ENCODE data around the gene TREM1. TPM values are rescaled to one million over a fixed set of nuclear protein-coding genes. Genes with fewer than 3 reads are reported as not detected.

The TREM1 gene
- total RNA-seq, 1 donor from 2014 or later, result 0.98 TPM

- H3K9me3 ChIP-seq, result no peaks in the 10 kb centered on the region
- no peaks in the 10 kb centered on the region for H3K27me3 ChIP-seq
- H3K27ac ChIP-seq, result no peak overlapping the region
- DNase-seq (ENCODE audit: extremely low spot score in 2 of 2), result no peak
- TF ChIP-seq POLR2A (IDR thresholded peaks at IDR 0.05), result no peak
- no peak for TF ChIP-seq POLR2AphosphoS5 (IDR thresholded peaks at IDR 0.05; ENCODE audit: insufficient read depth in 1 of 2, low read depth in 1 of 2)
- TF ChIP-seq CTCF (IDR thresholded peaks at IDR 0.05), result no peak
- intact Hi-C loops (cut with DNase I), result no loop called here
- no peaks in the 10 kb centered on the region for H3K4me1 ChIP-seq
- no peak overlapping the region for H3K4me3 ChIP-seq
- no peaks in the 10 kb centered on the region for H3K36me3 ChIP-seq
Measured at GRCh38 chr6:41272591-41273240, 13.8 kb downstream of the TREM1 start.

DNA sequence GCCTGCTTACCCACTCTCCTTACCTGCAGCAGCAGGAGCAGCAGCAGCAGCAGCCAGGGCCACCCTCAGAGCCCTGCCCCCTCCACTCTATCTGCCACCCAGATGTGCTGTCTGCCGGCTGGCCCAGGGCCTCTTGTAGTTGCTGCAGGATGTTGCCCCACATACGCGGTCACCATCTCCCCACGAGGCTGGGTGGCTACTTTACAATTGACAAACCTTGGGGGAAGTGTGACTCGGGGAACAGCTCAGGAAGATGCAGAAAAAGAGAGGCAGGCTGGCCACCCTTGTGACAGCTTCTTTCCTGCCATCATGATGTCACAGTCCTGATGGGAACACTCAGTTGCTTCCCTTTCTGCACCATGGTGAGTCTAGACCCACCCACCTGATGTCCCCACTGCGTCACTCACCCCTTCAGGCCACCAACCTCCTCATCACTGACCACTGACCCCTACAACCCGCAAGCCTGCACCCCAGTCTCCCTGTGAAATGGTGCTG, 14.5 kb downstream of the TREM1 start:
- no peaks in the 10 kb centered on the region for H3K9me3 ChIP-seq
- no peaks in the 10 kb centered on the region for H3K27me3 ChIP-seq
- intact Hi-C loops (cut with DNase I), result no loop called here
- no peaks in the 10 kb centered on the region for H3K4me1 ChIP-seq
- H3K4me3 ChIP-seq, result no peak overlapping the region
- no peaks in the 10 kb centered on the region for H3K36me3 ChIP-seq
- peak in 1 of 2 donors; percentile 12 for TF ChIP-seq POLR2AphosphoS5 (IDR thresholded peaks at IDR 0.05; ENCODE audit: insufficient read depth in 1 of 2, low read depth in 1 of 2)
- no peak for TF ChIP-seq POLR2A (IDR thresholded peaks at IDR 0.05)
- H3K27ac ChIP-seq, result no peak overlapping the region
- DNase-seq (ENCODE audit: extremely low spot score in 2 of 2), result no peak

- peak in 1 of 2 donors; percentile 67 for DNase-seq (ENCODE audit: extremely low spot score in 2 of 2)
- Histone ChIP-seq H3K27me3 (no peaks in the 10 kb centered on the region), H3K36me3 (no peaks in the 10 kb centered on the region), H3K27ac (no peak overlapping the region), H3K9me3 (no peaks in the 10 kb centered on the region), H3K4me1 (no peaks in the 10 kb centered on the region), H3K4me3 (no peak overlapping the region)
- intact Hi-C loops (cut with DNase I), result no loop called here
- TF ChIP-seq POLR2A (IDR thresholded peaks at IDR 0.05), result no peak
- TF ChIP-seq CTCF (IDR thresholded peaks at IDR 0.05), result no peak
- no peak for TF ChIP-seq POLR2AphosphoS5 (IDR thresholded peaks at IDR 0.05; ENCODE audit: insufficient read depth in 1 of 2, low read depth in 1 of 2)
Measured at GRCh38 chr6:41269716-41270115, 16.8 kb downstream of the TREM1 start.

- TF ChIP-seq POLR2AphosphoS5 (IDR thresholded peaks at IDR 0.05; ENCODE audit: insufficient read depth in 1 of 2, low read depth in 1 of 2) (no peak), CTCF (IDR thresholded peaks at IDR 0.05) (no peak), POLR2A (IDR thresholded peaks at IDR 0.05) (no peak)
- Histone ChIP-seq H3K9me3 (no peaks in the 10 kb centered on the region), H3K27me3 (no peaks in the 10 kb centered on the region), H3K4me3 (no peak overlapping the region), H3K36me3 (no peaks in the 10 kb centered on the region), H3K4me1 (no peaks in the 10 kb centered on the region), H3K27ac (no peak overlapping the region)
- no peak for DNase-seq (ENCODE audit: extremely low spot score in 2 of 2)
- intact Hi-C loops (cut with DNase I), result no loop called here
Measured at GRCh38 chr6:41269166-41269565, 17.3 kb downstream of the TREM1 start.

DNA sequence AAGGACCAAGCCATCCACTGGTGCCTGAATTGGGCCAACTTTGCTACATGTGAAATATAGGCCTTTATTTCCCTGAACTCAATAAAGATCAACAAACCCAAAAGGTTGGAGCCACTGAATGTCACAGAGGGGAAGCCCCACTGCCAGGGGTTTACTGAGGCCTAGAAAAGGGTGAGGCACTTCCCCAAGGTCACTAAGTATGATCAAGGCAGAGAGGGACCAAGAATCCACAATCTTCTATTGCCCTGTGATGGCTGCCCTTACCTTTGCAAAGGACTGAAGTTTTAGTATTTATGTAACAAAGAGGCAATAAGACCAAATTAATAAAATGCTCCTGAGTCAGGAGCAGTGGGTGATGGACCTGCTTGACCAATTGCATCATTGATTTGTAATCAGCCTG, 18.0 kb downstream of the TREM1 start:
- intact Hi-C loops (cut with DNase I), result no loop called here
- no peak for DNase-seq (ENCODE audit: extremely low spot score in 2 of 2)

More for the DNA sequence above, 18.0 kb downstream of the TREM1 start:
- no peak overlapping the region for H3K27ac ChIP-seq
- H3K4me3 ChIP-seq, result no peak overlapping the region
- H3K9me3 ChIP-seq, result no peaks in the 10 kb centered on the region
- H3K36me3 ChIP-seq, result no peaks in the 10 kb centered on the region
- no peaks in the 10 kb centered on the region for H3K27me3 ChIP-seq
- no peaks in the 10 kb centered on the region for H3K4me1 ChIP-seq
- no peak for TF ChIP-seq CTCF (IDR thresholded peaks at IDR 0.05)
- TF ChIP-seq POLR2AphosphoS5 (IDR thresholded peaks at IDR 0.05; ENCODE audit: insufficient read depth in 1 of 2, low read depth in 1 of 2), result no peak
- no peak for TF ChIP-seq POLR2A (IDR thresholded peaks at IDR 0.05)

All from vagina (tissue), 2 donors.